Endodermal cell (in vitro differentiated cells): ENCODE results near the gene NR4A3. TPM values are rescaled to one million over a fixed set of nuclear protein-coding genes. Genes with fewer than 3 reads are reported as not detected.
"Not testable (repeated sequence)": the region's sequence is repeated elsewhere in the genome, so short reads cannot be mapped to it uniquely, and the experiment has no call there.

Experiments used
- DNase-seq: peaks from one replicate; pipeline ENCODE4 v3.0.0-alpha.2; 2017
- H3K27ac ChIP-seq: 2 replicates; pipeline ENCODE4 v1.5.1; 2013; ENCODE audit warnings: mild to moderate bottlenecking, low read depth, low read length, moderate library complexity
- H3K27me3 ChIP-seq: 2 replicates; pipeline ENCODE4 v1.6.1; 2013; ENCODE audit warnings: mild to moderate bottlenecking, low read length, moderate library complexity; ENCODE audit not compliant: insufficient read depth, control insufficient read depth, poor library complexity, severe bottlenecking
- H3K36me3 ChIP-seq: 2 replicates; pipeline ENCODE4 v1.7.0; 2013; ENCODE audit warnings: mild to moderate bottlenecking, low read length, moderate library complexity; ENCODE audit not compliant: control insufficient read depth, insufficient read depth
- H3K4me1 ChIP-seq: one replicate; pipeline ENCODE4 v1.7.0; 2013; ENCODE audit warnings: low read length; ENCODE audit not compliant: control insufficient read depth, insufficient read depth
- H3K4me3 ChIP-seq: 2 replicates; pipeline ENCODE4 v1.5.1; 2013; ENCODE audit warnings: mild to moderate bottlenecking, low read length, moderate library complexity
- H3K9ac ChIP-seq: 2 replicates; pipeline ENCODE4 v1.6.1; 2013; ENCODE audit warnings: mild to moderate bottlenecking, low read length, moderate library complexity; ENCODE audit not compliant: poor library complexity, severe bottlenecking; ENCODE audit errors: extremely low read depth
- H3K9me3 ChIP-seq: 2 replicates; pipeline ENCODE4 v1.6.1; 2013; ENCODE audit warnings: mild to moderate bottlenecking, low read length, moderate library complexity; ENCODE audit not compliant: control insufficient read depth
- H3K27ac Mint-ChIP-seq: 2 replicates; pipeline ENCODE4 v1.8.0; 2020; ENCODE audit warnings: mixed read lengths
- H3K27me3 Mint-ChIP-seq: 2 replicates; pipeline ENCODE4 v1.8.0; 2021; ENCODE audit warnings: mild to moderate bottlenecking, mixed read lengths; ENCODE audit not compliant: insufficient read depth
- H3K36me3 Mint-ChIP-seq: 2 replicates; pipeline ENCODE4 v1.8.0; 2020; ENCODE audit warnings: low read depth, mixed read lengths
- H3K4me1 Mint-ChIP-seq: 2 replicates; pipeline ENCODE4 v1.8.0; 2020; ENCODE audit warnings: mixed read lengths
- H3K4me3 Mint-ChIP-seq: 2 replicates; pipeline ENCODE4 v1.8.0; 2020; ENCODE audit warnings: mild to moderate bottlenecking, moderate library complexity, mixed read lengths
- H3K9me3 Mint-ChIP-seq: 2 replicates; pipeline ENCODE4 v1.8.0; 2020; ENCODE audit warnings: mild to moderate bottlenecking, mixed read lengths
- CTCF ChIP-seq: fragments of 200-600 bp; sonication (generic); conservative IDR thresholded peaks from 2 replicates; pipeline ENCODE4 v1.5.0; 2021; ENCODE audit warnings: antibody characterized with exemption, mild to moderate bottlenecking
- WGBS, 2 experiments: methylation state at CpG; one replicate each; pipeline versions ENCODE4 v1.1.5 to v1.1.7; 2013; ENCODE audit warnings: missing lambda C conversion rate in 2 of 2, mixed read lengths in 1 of 2; ENCODE audit not compliant: insufficient coverage in 1 of 2, insufficient read length in 1 of 2; 5-methylcytosine and 5-hydroxymethylcytosine counted together
- total RNA-seq, 2 donors: library from RNA; stranded (reverse); fragmentation: NEBNext Ultra II Directional in 1 of 2; extraction: Animal tissue kit (Norgen Biotek cat#: 25700) in 1 of 2; gene quantifications; 2 replicates in 1 of 2; 3 replicates in 1 of 2; pipeline ENCODE4 v1.2.1, GENCODE V29; 2021

NR4A3 gene
- total RNA-seq, 2 donors from 2014 or later, result 0.37 to 0.75 TPM

- Histone ChIP-seq H3K27me3 (no peaks in the 10 kb centered on the region), H3K36me3 (no peaks in the 10 kb centered on the region), H3K9ac (no peak overlapping the region), H3K9me3 (peaks cover 6% of the 10 kb centered on the region), H3K4me1 (no peaks in the 10 kb centered on the region), H3K27ac (no peak overlapping the region), H3K4me3 (no peak overlapping the region)
- Mint-ChIP-seq H3K4me1 (peaks cover 3% of the 10 kb centered on the region), H3K27me3 (no peaks in the 10 kb centered on the region), H3K27ac (no peak overlapping the region), H3K9me3 (no peaks in the 10 kb centered on the region), H3K36me3 (no peaks in the 10 kb centered on the region), H3K4me3 (no peak overlapping the region)
- no peak for DNase-seq
- WGBS, 2 experiments, result 94 to 100% methylated on average over 2 to 3 of the region's 3 CpGs
- TF ChIP-seq CTCF, result no peak
Observed at GRCh38 chr9:99778836-99779235, 42.8 kb upstream of the NR4A3 start.

GRCh38 chr9:99779277-99779676, 42.4 kb upstream of the NR4A3 start:
- Mint-ChIP-seq H3K36me3 (no peaks in the 10 kb centered on the region), H3K27me3 (no peaks in the 10 kb centered on the region), H3K4me1 (peaks cover 7% of the 10 kb centered on the region), H3K9me3 (no peaks in the 10 kb centered on the region), H3K27ac (no peak overlapping the region), H3K4me3 (no peak overlapping the region)
- Histone ChIP-seq H3K27ac (no peak overlapping the region), H3K4me1 (no peaks in the 10 kb centered on the region), H3K4me3 (no peak overlapping the region), H3K36me3 (no peaks in the 10 kb centered on the region), H3K9me3 (peaks cover 6% of the 10 kb centered on the region), H3K9ac (no peak overlapping the region), H3K27me3 (no peaks in the 10 kb centered on the region)
- WGBS, 2 experiments, result 84% methylated on average over 3 to 4 of the region's 4 CpGs
- no peak for DNase-seq
- no peak for TF ChIP-seq CTCF

- H3K4me3 ChIP-seq, H3K36me3 ChIP-seq, H3K4me3 Mint-ChIP-seq, DNase-seq, H3K9me3 ChIP-seq, H3K27me3 Mint-ChIP-seq, H3K9me3 Mint-ChIP-seq, H3K36me3 Mint-ChIP-seq, H3K9ac ChIP-seq, H3K27me3 ChIP-seq, H3K27ac ChIP-seq, H3K4me1 ChIP-seq, H3K27ac Mint-ChIP-seq: not testable (repeated sequence)
- WGBS, 2 experiments, result 93 to 100% methylated on average over 1 to 5 of the region's 5 CpGs
- peaks cover 21% of the 10 kb centered on the region for H3K4me1 Mint-ChIP-seq
Observed at GRCh38 chr9:99782349-99782748, 39.3 kb upstream of the NR4A3 start.
